GM23338 (cell line): Measurements from ENCODE around the gene NCAPH2. TPM values are rescaled to one million over a fixed set of nuclear protein-coding genes. Genes with fewer than 3 reads are reported as not detected.

Source experiments
- ATAC-seq: fragments of 200-7000 bp; cut with Tn5 transposase; 3 replicates; pipeline ENCODE4 v1.9.1; 2020
- DNase-seq: peaks from one replicate; pipeline ENCODE4 v3.0.0-alpha.2; 2015; ENCODE audit warnings: low spot score
- H2AFZ ChIP-seq: fragments of 200-600 bp; sonication (generic); 2 replicates; pipeline ENCODE4 v1.8.0; 2016; ENCODE audit warnings: antibody characterized with exemption, mild to moderate bottlenecking, moderate library complexity
- H3F3A ChIP-seq: fragments of 200-600 bp; sonication (generic); replicated peaks from 2 replicates; pipeline ENCODE4 v1.8.0; 2017; ENCODE audit warnings: antibody characterized with exemption, mixed run types, low read depth
- H3K27ac ChIP-seq: fragments of 200-600 bp; sonication (generic); 2 replicates; pipeline ENCODE4 v1.6.1; 2016; ENCODE audit warnings: low read depth
- H3K27me3 ChIP-seq: fragments of 200-600 bp; sonication (generic); 2 replicates; pipeline ENCODE4 v1.8.0; 2016; ENCODE audit warnings: mild to moderate bottlenecking, mixed run types, moderate library complexity; ENCODE audit not compliant: insufficient read depth
- H3K36me3 ChIP-seq: fragments of 200-600 bp; sonication (generic); 2 replicates; pipeline ENCODE4 v1.8.0; 2016; ENCODE audit warnings: mild to moderate bottlenecking; ENCODE audit not compliant: insufficient read depth
- H3K4me1 ChIP-seq: fragments of 200-600 bp; sonication (generic); 2 replicates; pipeline ENCODE4 v1.8.0; 2016; ENCODE audit warnings: mild to moderate bottlenecking, moderate library complexity; ENCODE audit not compliant: insufficient read depth
- H3K4me2 ChIP-seq: fragments of 200-600 bp; sonication (generic); 2 replicates; pipeline ENCODE4 v1.7.1; 2017; ENCODE audit warnings: mixed run types
- H3K4me3 ChIP-seq: fragments of 200-600 bp; sonication (generic); 2 replicates; pipeline ENCODE4 v1.6.1; 2016; ENCODE audit warnings: mixed run types
- H3K79me2 ChIP-seq: fragments of 200-600 bp; sonication (generic); replicated peaks from 2 replicates; pipeline ENCODE4 v1.8.0; 2017; ENCODE audit warnings: mild to moderate bottlenecking; ENCODE audit not compliant: insufficient read depth
- H3K9me2 ChIP-seq: fragments of 200-600 bp; sonication (generic); 2 replicates; pipeline ENCODE4 v1.8.0; 2017; ENCODE audit not compliant: insufficient read depth
- H4K20me1 ChIP-seq: fragments of 200-600 bp; sonication (generic); replicated peaks from 2 replicates; pipeline ENCODE4 v1.8.0; 2017; ENCODE audit warnings: mild to moderate bottlenecking; ENCODE audit not compliant: insufficient read depth
- H3K27ac Mint-ChIP-seq: 2 replicates; pipeline ENCODE4 v1.8.0; 2020; ENCODE audit warnings: inconsistent platforms, mild to moderate bottlenecking, moderate library complexity, mixed read lengths
- H3K27me3 Mint-ChIP-seq: 3 replicates; pipeline ENCODE4 v1.8.0; 2022; ENCODE audit warnings: low read depth, mild to moderate bottlenecking, moderate library complexity, mixed read lengths, inconsistent platforms; ENCODE audit not compliant: insufficient read depth, poor library complexity
- H3K36me3 Mint-ChIP-seq: 3 replicates; pipeline ENCODE4 v1.8.0; 2021; ENCODE audit warnings: low read depth, mild to moderate bottlenecking, inconsistent platforms, moderate library complexity, mixed read lengths
- H3K4me1 Mint-ChIP-seq: 3 replicates; pipeline ENCODE4 v1.8.0; 2020; ENCODE audit warnings: mild to moderate bottlenecking, inconsistent platforms, mixed read lengths
- H3K4me3 Mint-ChIP-seq: 3 replicates; pipeline ENCODE4 v1.8.0; 2021; ENCODE audit warnings: moderate library complexity, mild to moderate bottlenecking, inconsistent platforms, mixed read lengths
- H3K9me3 Mint-ChIP-seq: 3 replicates; pipeline ENCODE4 v1.8.0; 2020; ENCODE audit warnings: moderate library complexity, mild to moderate bottlenecking, inconsistent platforms, mixed read lengths
- CREB1 ChIP-seq: fragments of 250-450 bp; sonication (Bioruptor Pico); IDR thresholded peaks from 2 replicates; pipeline ENCODE4 v1.5.0; 2020; ENCODE audit warnings: low read depth, mild to moderate bottlenecking, moderate library complexity
- EZH2 ChIP-seq: fragments of 200-600 bp; sonication (generic); IDR thresholded peaks from one replicate; pipeline ENCODE4 v1.8.0; 2017; ENCODE audit warnings: antibody characterized with exemption, mild to moderate bottlenecking, low read depth; ENCODE audit not compliant: unreplicated experiment
- NANOG ChIP-seq: IDR thresholded peaks from 2 replicates; pipeline ENCODE4 v1.6.1; 2016; ENCODE audit warnings: antibody characterized with exemption, borderline replicate concordance
- STAT1 ChIP-seq: IDR thresholded peaks from one replicate; pipeline ENCODE4 v1.6.1; 2016; ENCODE audit warnings: antibody characterized with exemption; ENCODE audit not compliant: unreplicated experiment
- ZNF462 ChIP-seq: fragments of 250-450 bp; sonication (Bioruptor Pico); IDR thresholded peaks from 2 replicates; pipeline ENCODE4 v1.5.0; 2020; ENCODE audit warnings: mild to moderate bottlenecking, moderate library complexity
- polyA plus RNA-seq: library from polyadenylated mRNA; unstranded; fragments of >200 nt; fragmentation: Nextera tagmentation; extraction: Ambion mirVana; gene quantifications from 2 replicates; pipeline ENCODE4 v1.2.1, GENCODE V29; 2016
- total RNA-seq: library from RNA; depleted of rRNA; stranded (reverse); fragments of >200 nt; shearing (Covaris generic); gene quantifications from 2 replicates; pipeline ENCODE4 v1.2.3, GENCODE V29; 2014

The NCAPH2 gene
- total and polyA plus RNA-seq, 2 experiments from 2014 or later: 52.2 to 76.1 TPM

GRCh38 chr22:50527921-50528681, 20.1 kb downstream of the NCAPH2 start:
- ATAC-seq (no peak), DNase-seq (peak; percentile 27)
- no peak overlapping the region for H3K4me3 ChIP-seq
- peaks cover 4% of the 10 kb centered on the region for H3F3A ChIP-seq
- no peaks in the 10 kb centered on the region; the same call in none of the 2 replicates for H4K20me1 ChIP-seq
- H3K4me1 ChIP-seq: peaks cover 4% of the 10 kb centered on the region; the same call in 1 of the 2 replicates
- H3K9me2 ChIP-seq: no peaks in the 10 kb centered on the region
- H3K4me1 Mint-ChIP-seq: peaks cover 13% of the 10 kb centered on the region
- peaks cover 67% of the 10 kb centered on the region for H3K27me3 Mint-ChIP-seq
- H3K4me3 Mint-ChIP-seq: peak overlapping the region; percentile 19; the same call in 2 of the 3 replicates
- H3K36me3 Mint-ChIP-seq: peaks cover 9% of the 10 kb centered on the region
- no peak overlapping the region for H2AFZ ChIP-seq
- H3K36me3 ChIP-seq: no peaks in the 10 kb centered on the region
- TF ChIP-seq ZNF462 (no peak), CREB1 (CRISPR knock-in tag) (no peak), EZH2 (peak; percentile 48), STAT1 (no peak), NANOG (no peak)
- no peak overlapping the region for H3K27ac ChIP-seq
- peaks cover 66% of the 10 kb centered on the region for H3K27me3 ChIP-seq
- no peak overlapping the region for H3K4me2 ChIP-seq
- H3K27ac Mint-ChIP-seq: no peak overlapping the region
- peaks cover 4% of the 10 kb centered on the region; the same call in 2 of the 3 replicates for H3K9me3 Mint-ChIP-seq
- no peaks in the 10 kb centered on the region for H3K79me2 ChIP-seq
